Nephron progenitor cell (in vitro differentiated cells): Measurements from ENCODE around the gene IGFBP3.
"Not testable (repeated sequence)": the region's sequence is repeated elsewhere in the genome, so short reads cannot be mapped to it uniquely, and the experiment has no call there.

Experiments
- DNase-seq: peaks from one replicate; pipeline ENCODE4 v3.0.0; 2021
- H3K27ac Mint-ChIP-seq: 2 replicates; pipeline ENCODE4 v1.8.0; 2021; ENCODE audit warnings: mild to moderate bottlenecking, moderate library complexity, mixed read lengths
- H3K27me3 Mint-ChIP-seq: 2 replicates; pipeline ENCODE4 v1.8.0; 2021; ENCODE audit warnings: mild to moderate bottlenecking, low read depth, mixed read lengths; ENCODE audit not compliant: poor library complexity
- H3K36me3 Mint-ChIP-seq: 2 replicates; pipeline ENCODE4 v1.8.0; 2021; ENCODE audit warnings: low read depth, mixed read lengths
- H3K4me1 Mint-ChIP-seq: 2 replicates; pipeline ENCODE4 v1.8.0; 2021; ENCODE audit warnings: mixed read lengths
- H3K4me3 Mint-ChIP-seq: 2 replicates; pipeline ENCODE4 v1.8.0; 2021; ENCODE audit warnings: mild to moderate bottlenecking, moderate library complexity, mixed read lengths
- H3K9me3 Mint-ChIP-seq: 2 replicates; pipeline ENCODE4 v1.8.0; 2021; ENCODE audit warnings: mild to moderate bottlenecking, moderate library complexity, mixed read lengths
- CTCF ChIP-seq: fragments of 200-600 bp; sonication (generic); IDR thresholded peaks from 2 replicates; pipeline ENCODE4 v1.5.0; 2021; ENCODE audit warnings: antibody characterized with exemption

The IGFBP3 gene

GRCh38 chr7:45967591-45968157, 46.6 kb upstream of the IGFBP3 start:
- no peak overlapping the region for H3K27ac Mint-ChIP-seq
- H3K4me1 Mint-ChIP-seq: peaks cover 6% of the 10 kb centered on the region
- no peak overlapping the region for H3K4me3 Mint-ChIP-seq
- H3K27me3 Mint-ChIP-seq: peaks cover 10% of the 10 kb centered on the region
- no peak for DNase-seq
- no peaks in the 10 kb centered on the region for H3K36me3 Mint-ChIP-seq
- TF ChIP-seq CTCF: no peak
- H3K9me3 Mint-ChIP-seq: no peaks in the 10 kb centered on the region

GRCh38 chr7:45962861-45963260, 41.8 kb upstream of the IGFBP3 start:
- H3K36me3 Mint-ChIP-seq: no peaks in the 10 kb centered on the region
- H3K27me3 Mint-ChIP-seq: peaks cover 10% of the 10 kb centered on the region
- H3K9me3 Mint-ChIP-seq: no peaks in the 10 kb centered on the region
- H3K4me3 Mint-ChIP-seq: no peak overlapping the region
- no peak overlapping the region for H3K27ac Mint-ChIP-seq
- no peak for TF ChIP-seq CTCF
- no peak for DNase-seq
- H3K4me1 Mint-ChIP-seq: no peaks in the 10 kb centered on the region

GRCh38 chr7:45957721-45958120, 36.6 kb upstream of the IGFBP3 start:
- Mint-ChIP-seq H3K27ac (no peak overlapping the region), H3K4me3 (no peak overlapping the region), H3K27me3 (peaks cover 4% of the 10 kb centered on the region), H3K9me3 (peaks cover 23% of the 10 kb centered on the region), H3K4me1 (no peaks in the 10 kb centered on the region), H3K36me3 (no peaks in the 10 kb centered on the region)
- no peak for DNase-seq
- TF ChIP-seq CTCF: no peak

- DNase-seq: no peak
- Mint-ChIP-seq H3K4me1 (no peaks in the 10 kb centered on the region), H3K36me3 (no peaks in the 10 kb centered on the region), H3K9me3 (peaks cover 28% of the 10 kb centered on the region), H3K27ac (no peak overlapping the region), H3K4me3 (no peak overlapping the region), H3K27me3 (peaks cover 4% of the 10 kb centered on the region)
- no peak for TF ChIP-seq CTCF
These were observed 34.2 kb upstream of the IGFBP3 start for GRCh38 chr7:45955286-45955685.

GRCh38 chr7:45953055-45953454, 32.0 kb upstream of the IGFBP3 start:
- H3K27me3 Mint-ChIP-seq, H3K4me1 Mint-ChIP-seq, H3K36me3 Mint-ChIP-seq, DNase-seq, H3K27ac Mint-ChIP-seq, H3K4me3 Mint-ChIP-seq: not testable (repeated sequence)
- H3K9me3 Mint-ChIP-seq: peaks cover 35% of the 10 kb centered on the region

- H3K4me3 Mint-ChIP-seq: no peak overlapping the region
- no peak for DNase-seq
- peaks cover 6% of the 10 kb centered on the region for H3K9me3 Mint-ChIP-seq
- TF ChIP-seq CTCF: no peak
- no peaks in the 10 kb centered on the region for H3K36me3 Mint-ChIP-seq
- H3K27ac Mint-ChIP-seq: no peak overlapping the region
- H3K4me1 Mint-ChIP-seq: no peaks in the 10 kb centered on the region
- H3K27me3 Mint-ChIP-seq: peaks cover 3% of the 10 kb centered on the region
These were observed 23.0 kb upstream of the IGFBP3 start for GRCh38 chr7:45944058-45944457.
